Activated T-cell treated with anti-CD3 and anti-CD28 coated beads, Interleukin-2, amount 50 U/mL, for 72 hours (primary cell): Measurements from ENCODE around the gene DYDC1. TPM values are rescaled to one million over a fixed set of nuclear protein-coding genes. Genes with fewer than 3 reads are reported as not detected.

Source experiments
- ATAC-seq, 2 donors: fragments of 150-1000 bp; cut with Tn5 transposase; replicated peaks in 1 of 2; 2 replicates each; pipeline ENCODE4 v1.10.0; 2021; ENCODE audit warnings: moderate library complexity in 2 of 2, mild to moderate bottlenecking in 1 of 2
- DNase-seq, 2 donors: peaks; one replicate each; pipeline ENCODE4 v3.0.0; 2021 to 2022; ENCODE audit warnings: mixed read lengths in 1 of 2
- H3K27ac Mint-ChIP-seq: one replicate; pipeline ENCODE4 v1.8.0; 2022; ENCODE audit warnings: mild to moderate bottlenecking, moderate library complexity, mixed read lengths
- H3K27me3 Mint-ChIP-seq: one replicate; pipeline ENCODE4 v1.8.0; 2022; ENCODE audit warnings: low read depth, mixed read lengths
- H3K36me3 Mint-ChIP-seq, 2 donors: one replicate each; pipeline ENCODE4 v1.8.0; 2022; ENCODE audit warnings: mixed read lengths in 2 of 2, mild to moderate bottlenecking in 1 of 2; ENCODE audit not compliant: insufficient read depth in 2 of 2
- H3K4me1 Mint-ChIP-seq: one replicate; pipeline ENCODE4 v1.8.0; 2022; ENCODE audit warnings: low read depth, mixed read lengths
- H3K4me3 Mint-ChIP-seq, 2 donors: one replicate each; pipeline ENCODE4 v1.8.0; 2022; ENCODE audit warnings: mild to moderate bottlenecking in 2 of 2, mixed read lengths in 2 of 2, moderate library complexity in 2 of 2
- H3K9me3 Mint-ChIP-seq, 2 donors: one replicate each; pipeline ENCODE4 v1.8.0; 2022; ENCODE audit warnings: mixed read lengths in 2 of 2
- total RNA-seq, 2 donors: library from RNA; stranded (reverse); gene quantifications; one replicate each; pipeline ENCODE4 v1.2.3, GENCODE V29; 2022

Gene DYDC1
- total RNA-seq, 2 donors from 2014 or later: not detected

- peaks cover 30% of the 10 kb centered on the region for H3K27me3 Mint-ChIP-seq
- H3K36me3 Mint-ChIP-seq: no peaks in the 10 kb centered on the region
- no peaks in the 10 kb centered on the region for H3K4me1 Mint-ChIP-seq
- ATAC-seq (no peak), DNase-seq (no peak)
- no peak within 1 kb of the TSS for H3K4me3 Mint-ChIP-seq
- no peak within 1 kb of the TSS for H3K27ac Mint-ChIP-seq
- no peaks in the 10 kb centered on the region for H3K9me3 Mint-ChIP-seq
These were observed 66.9 kb downstream of the DYDC1 start, which contains the start of gene MAT1A for GRCh38 chr10:80289451-80290287. MAT1A (minus strand) TSS chr10:80289658; CDS start chr10:80289423, 235 bp downstream.

GRCh38 chr10:80288849-80289248 lies 67.7 kb downstream of the DYDC1 start:
- DNase-seq: no peak
- Mint-ChIP-seq H3K27me3 (peaks cover 30% of the 10 kb centered on the region), H3K4me3 (no peak overlapping the region), H3K9me3 (no peaks in the 10 kb centered on the region), H3K36me3 (no peaks in the 10 kb centered on the region), H3K27ac (no peak overlapping the region), H3K4me1 (no peaks in the 10 kb centered on the region)
- ATAC-seq: no peak

Other genes starting within 250 kb of the DYDC1 start
- gene PLAC9, start 224.0 kb downstream of the DYDC1 start, total RNA-seq: not detected
- 100 to 1,000 TPM; 207 to 229 TPM for gene ANXA11, start 151.2 kb downstream of the DYDC1 start, total RNA-seq
- not detected for gene MAT1A, start 67.1 kb downstream of the DYDC1 start, total RNA-seq
- gene DYDC2, start within 50 bp of the DYDC1 start, total RNA-seq: not detected
- gene PRXL2A, start 51.8 kb upstream of the DYDC1 start, total RNA-seq: 10 to 100 TPM; 11.0 to 15.5 TPM
- gene TSPAN14, start 97.6 kb upstream of the DYDC1 start, total RNA-seq: 10 to 100 TPM; 44.2 to 47.8 TPM
- gene SH2D4B, start 181.1 kb upstream of the DYDC1 start, total RNA-seq: under 1 TPM; 0.34 to 0.46 TPM